HepG2 (cell line): ENCODE results near the gene CDX1. TPM values are rescaled to one million over a fixed set of nuclear protein-coding genes. Genes with fewer than 3 reads are reported as not detected.

Source experiments
- ATRX ChIP-seq: sonication (generic); formaldehyde crosslinking; IDR thresholded peaks from 2 replicates; pipeline ENCODE4 v1.4.0; 2020; ENCODE audit warnings: missing genetic modification reagents, borderline replicate concordance
- CHCHD3 ChIP-seq: sonication (generic); formaldehyde crosslinking; IDR thresholded peaks from 2 replicates; pipeline ENCODE4 v1.8.0; 2022; ENCODE audit warnings: mild to moderate bottlenecking, missing genetic modification reagents, moderate library complexity
- FOXK2 ChIP-seq: fragments of 450-650 bp; IDR thresholded peaks from 2 replicates; pipeline ENCODE4 v1.6.1; 2016
- HCFC1 ChIP-seq: fragments of 150-350 bp; IDR thresholded peaks from 2 replicates; pipeline ENCODE4 v1.6.1; 2014; ENCODE audit warnings: low read depth, low read length
- IKZF1 ChIP-seq: fragments of 450-650 bp; IDR thresholded peaks from 2 replicates; pipeline ENCODE4 v1.7.1; 2016
- KLF13 ChIP-seq: sonication (generic); formaldehyde crosslinking; IDR thresholded peaks from 2 replicates; pipeline ENCODE4 v1.4.0; 2020; ENCODE audit warnings: mild to moderate bottlenecking, missing genetic modification reagents
- LCORL ChIP-seq, 2 experiments: fragments of 450-650 bp in 1 of 2; sonication (generic) in 1 of 2; formaldehyde crosslinking in 1 of 2; IDR thresholded peaks; 2 replicates each; pipeline versions ENCODE4 v1.5.0 to v1.6.1; 2017 to 2020; ENCODE audit warnings: antibody characterized with exemption in 1 of 2, missing genetic modification reagents in 1 of 2
- MLLT10 ChIP-seq: sonication (generic); formaldehyde crosslinking; IDR thresholded peaks from 2 replicates; pipeline ENCODE4 v1.4.0; 2020; ENCODE audit warnings: missing genetic modification reagents
- NBN ChIP-seq: fragments of 450-650 bp; conservative IDR thresholded peaks from 2 replicates; pipeline ENCODE4 v1.6.1; 2017
- SATB2 ChIP-seq: sonication (generic); formaldehyde crosslinking; IDR thresholded peaks from 2 replicates; pipeline ENCODE4 v1.5.0; 2020; ENCODE audit warnings: missing genetic modification reagents
- SKI ChIP-seq: fragments of 450-650 bp; IDR thresholded peaks from one replicate; pipeline ENCODE4 v1.6.1; 2018; ENCODE audit warnings: mild to moderate bottlenecking; ENCODE audit not compliant: partially characterized antibody
- ZFP36L1 ChIP-seq: sonication (generic); formaldehyde crosslinking; IDR thresholded peaks from 2 replicates; pipeline ENCODE4 v1.8.0; 2022; ENCODE audit warnings: mild to moderate bottlenecking, missing genetic modification reagents, moderate library complexity
- ZNF337 ChIP-seq: sonication (generic); formaldehyde crosslinking; IDR thresholded peaks from 2 replicates; pipeline ENCODE4 v1.5.1; 2020; ENCODE audit warnings: missing genetic modification reagents, low read depth, mild to moderate bottlenecking, borderline replicate concordance
- ZNF441 ChIP-seq: sonication (generic); formaldehyde crosslinking; IDR thresholded peaks from 2 replicates; pipeline ENCODE4 v1.7.0; 2021; ENCODE audit warnings: missing genetic modification reagents, borderline replicate concordance
- ZNF557 ChIP-seq: sonication (generic); formaldehyde crosslinking; IDR thresholded peaks from 2 replicates; pipeline ENCODE4 v1.4.0; 2020; ENCODE audit warnings: missing genetic modification reagents
- ZNF713 ChIP-seq: sonication (generic); formaldehyde crosslinking; IDR thresholded peaks from 2 replicates; pipeline ENCODE4 v1.4.0; 2020; ENCODE audit warnings: mild to moderate bottlenecking, missing genetic modification reagents
- ZNF75D ChIP-seq: sonication (generic); formaldehyde crosslinking; IDR thresholded peaks from 2 replicates; pipeline ENCODE4 v1.8.1; 2023; ENCODE audit warnings: missing genetic modification reagents, mild to moderate bottlenecking, borderline replicate concordance
- ZNF772 ChIP-seq: sonication (generic); formaldehyde crosslinking; IDR thresholded peaks from 2 replicates; pipeline ENCODE4 v1.5.0; 2020; ENCODE audit warnings: mild to moderate bottlenecking, missing genetic modification reagents
- polyA plus RNA-seq, 8 experiments: library from polyadenylated mRNA; depleted of rRNA in 3 of 8; stranded (reverse) in 7 of 8; unstranded in 1 of 8; fragments of >200 nt; fragmentation: Illumina TruSeq in 4 of 8; extraction: Trizol in 4 of 8; gene quantifications; 2 replicates each; pipeline versions ENCODE4 v1.2.1 to v1.2.3, GENCODE V29; 2011 to 2016; ENCODE audit warnings: low read depth in 4 of 8, missing spikeins in 1 of 8, mixed read lengths in 1 of 8; ENCODE audit not compliant: insufficient read depth in 1 of 8
- total RNA-seq, 5 experiments: library from RNA; depleted of rRNA; stranded (reverse); fragments of >200 nt; fragmentation: Illumina TruSeq; extraction: Trizol; gene quantifications; 2 replicates each; pipeline ENCODE4 v1.2.3, GENCODE V29; 2016; ENCODE audit warnings: low read depth in 1 of 5
- TF ChIP-seq, protein P1 (sequence below): IDR thresholded peaks from 2 replicates; pipeline ENCODE4 v1.6.1; 2016
- TF ChIP-seq, protein P2 (sequence below): sonication (generic); formaldehyde crosslinking; IDR thresholded peaks from 2 replicates; pipeline ENCODE4 v1.4.0; 2020; ENCODE audit warnings: missing genetic modification reagents
- TF ChIP-seq, protein P3 (sequence below), 2 experiments: sonication (generic) in 1 of 2; formaldehyde crosslinking in 1 of 2; IDR thresholded peaks; 2 replicates each; pipeline versions ENCODE4 v1.4.0 to v1.6.1; 2018 to 2020; ENCODE audit warnings: missing genetic modification reagents in 2 of 2, borderline replicate concordance in 1 of 2, low read depth in 1 of 2, mild to moderate bottlenecking in 1 of 2, missing biosample characterization in 1 of 2
- TF ChIP-seq, protein P4 (sequence below): sonication (generic); formaldehyde crosslinking; IDR thresholded peaks from 2 replicates; pipeline ENCODE4 v1.8.1; 2023; ENCODE audit warnings: mild to moderate bottlenecking, moderate library complexity, missing genetic modification reagents

The CDX1 gene
- total and polyA plus RNA-seq, 2 of the 13 experiments (the other 11 are each of a cell fraction or from before 2014, with no cell fraction given): not detected

DNA sequence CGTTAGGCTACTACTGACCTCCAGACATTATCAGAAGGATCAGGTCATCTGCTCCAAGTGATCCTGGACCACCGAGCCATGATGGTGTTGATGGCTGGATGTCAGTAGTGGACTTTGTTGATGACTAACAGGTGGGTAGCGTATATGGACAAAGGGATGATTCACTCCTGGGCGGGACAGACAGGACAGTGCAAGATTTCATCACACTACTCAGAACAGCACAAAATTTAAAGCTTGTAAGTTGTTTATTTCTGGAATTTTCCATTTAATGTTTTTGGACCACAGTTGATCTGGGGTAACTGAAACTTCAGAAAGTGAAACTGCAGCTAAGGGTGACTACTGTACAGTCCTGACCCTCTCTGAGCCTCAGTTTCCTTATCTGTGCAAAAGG, 23.6 kb upstream of the CDX1 start (continued):
- TF ChIP-seq, protein P1, sequence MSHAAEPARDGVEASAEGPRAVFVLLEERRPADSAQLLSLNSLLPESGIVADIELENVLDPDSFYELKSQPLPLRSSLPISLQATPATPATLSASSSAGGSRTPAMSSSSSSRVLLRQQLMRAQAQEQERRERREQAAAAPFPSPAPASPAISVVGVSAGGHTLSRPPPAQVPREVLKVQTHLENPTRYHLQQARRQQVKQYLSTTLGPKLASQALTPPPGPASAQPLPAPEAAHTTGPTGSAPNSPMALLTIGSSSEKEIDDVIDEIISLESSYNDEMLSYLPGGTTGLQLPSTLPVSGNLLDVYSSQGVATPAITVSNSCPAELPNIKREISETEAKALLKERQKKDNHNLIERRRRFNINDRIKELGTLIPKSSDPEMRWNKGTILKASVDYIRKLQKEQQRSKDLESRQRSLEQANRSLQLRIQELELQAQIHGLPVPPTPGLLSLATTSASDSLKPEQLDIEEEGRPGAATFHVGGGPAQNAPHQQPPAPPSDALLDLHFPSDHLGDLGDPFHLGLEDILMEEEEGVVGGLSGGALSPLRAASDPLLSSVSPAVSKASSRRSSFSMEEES: peak; percentile 68; the same call in 1 of the 2 replicates
- TF ChIP-seq ZNF713 (CRISPR knock-in tag): no peak
- TF ChIP-seq FOXK2: no peak
- TF ChIP-seq ATRX: no peak
- TF ChIP-seq CHCHD3: no peak
- TF ChIP-seq, protein P2, sequence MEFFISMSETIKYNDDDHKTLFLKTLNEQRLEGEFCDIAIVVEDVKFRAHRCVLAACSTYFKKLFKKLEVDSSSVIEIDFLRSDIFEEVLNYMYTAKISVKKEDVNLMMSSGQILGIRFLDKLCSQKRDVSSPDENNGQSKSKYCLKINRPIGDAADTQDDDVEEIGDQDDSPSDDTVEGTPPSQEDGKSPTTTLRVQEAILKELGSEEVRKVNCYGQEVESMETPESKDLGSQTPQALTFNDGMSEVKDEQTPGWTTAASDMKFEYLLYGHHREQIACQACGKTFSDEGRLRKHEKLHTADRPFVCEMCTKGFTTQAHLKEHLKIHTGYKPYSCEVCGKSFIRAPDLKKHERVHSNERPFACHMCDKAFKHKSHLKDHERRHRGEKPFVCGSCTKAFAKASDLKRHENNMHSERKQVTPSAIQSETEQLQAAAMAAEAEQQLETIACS: no peak
- no peak for TF ChIP-seq SKI
- TF ChIP-seq ZNF557: no peak
- TF ChIP-seq ZFP36L1 (CRISPR knock-in tag): no peak
- TF ChIP-seq ZNF441 (CRISPR knock-in tag): no peak
- TF ChIP-seq KLF13 (CRISPR knock-in tag): no peak
- no peak for TF ChIP-seq ZNF75D (CRISPR knock-in tag)
- TF ChIP-seq NBN: no peak
- peak; percentile 68 for TF ChIP-seq ZNF772 (CRISPR knock-in tag)
- no peak for TF ChIP-seq IKZF1
- TF ChIP-seq, protein P3, sequence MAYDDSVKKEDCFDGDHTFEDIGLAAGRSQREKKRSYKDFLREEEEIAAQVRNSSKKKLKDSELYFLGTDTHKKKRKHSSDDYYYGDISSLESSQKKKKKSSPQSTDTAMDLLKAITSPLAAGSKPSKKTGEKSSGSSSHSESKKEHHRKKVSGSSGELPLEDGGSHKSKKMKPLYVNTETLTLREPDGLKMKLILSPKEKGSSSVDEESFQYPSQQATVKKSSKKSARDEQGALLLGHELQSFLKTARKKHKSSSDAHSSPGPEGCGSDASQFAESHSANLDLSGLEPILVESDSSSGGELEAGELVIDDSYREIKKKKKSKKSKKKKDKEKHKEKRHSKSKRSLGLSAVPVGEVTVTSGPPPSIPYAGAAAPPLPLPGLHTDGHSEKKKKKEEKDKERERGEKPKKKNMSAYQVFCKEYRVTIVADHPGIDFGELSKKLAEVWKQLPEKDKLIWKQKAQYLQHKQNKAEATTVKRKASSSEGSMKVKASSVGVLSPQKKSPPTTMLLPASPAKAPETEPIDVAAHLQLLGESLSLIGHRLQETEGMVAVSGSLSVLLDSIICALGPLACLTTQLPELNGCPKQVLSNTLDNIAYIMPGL (CRISPR knock-in tag; IDR thresholded peaks at IDR 0.05; ENCODE audit: borderline replicate concordance in 1 of 2, low read depth in 1 of 2): 0 out of 4 replicates have a peak, but pooled peaks of 1 of the 2 experiments have one; percentile 12
- TF ChIP-seq MLLT10 (CRISPR knock-in tag): no peak
- TF ChIP-seq, protein P4, sequence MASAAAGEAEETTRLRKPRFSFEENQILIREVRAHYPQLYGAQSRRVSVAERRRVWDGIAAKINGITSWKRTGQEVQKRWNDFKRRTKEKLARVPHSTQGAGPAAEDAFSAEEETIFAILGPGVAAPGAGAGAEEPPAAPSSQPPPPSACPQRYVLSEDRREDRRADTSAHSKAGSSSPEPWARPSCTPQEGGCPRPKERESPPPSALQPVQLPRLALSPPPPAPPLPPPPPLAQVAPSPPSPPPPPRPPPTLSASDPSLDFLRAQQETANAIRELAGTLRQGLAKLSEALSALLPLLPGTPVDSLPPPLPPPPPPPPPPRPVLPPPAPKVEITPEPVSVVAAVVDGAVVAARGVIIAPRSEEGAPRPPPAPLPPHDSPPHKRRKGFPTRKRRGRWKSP: no peak
- TF ChIP-seq HCFC1: no peak
- TF ChIP-seq LCORL (IDR thresholded peaks at IDR 0.05): no peak
- TF ChIP-seq LCORL (CRISPR knock-in tag; IDR thresholded peaks at IDR 0.05): peak; percentile 79
- no peak; the same call in 1 of the 2 replicates for TF ChIP-seq ZNF337
- TF ChIP-seq SATB2 (CRISPR knock-in tag): no peak
